Measurements from ENCODE around the gene GIMAP6. TPM values are rescaled to one million over a fixed set of nuclear protein-coding genes. Genes with fewer than 3 reads are reported as not detected.

Gene GIMAP6
- polyA plus RNA-seq, 1 of the 3 experiments (the other 2 are of a cell fraction): 0.05 TPM

GRCh38 chr7:150654692-150655091, 22.5 kb upstream of the GIMAP6 start:
- Histone ChIP-seq H3K79me2 (ENCODE audit: insufficient read depth) (no peaks in the 10 kb centered on the region), H2AFZ (ENCODE audit: low read depth) (no peak overlapping the region), H3F3A (replicated peaks; ENCODE audit: insufficient read depth) (no peaks in the 10 kb centered on the region), H3K27ac (ENCODE audit: low read depth in 2 of 2, low read length in 1 of 2) (no peak overlapping the region), H3K9ac (no peak overlapping the region), H3K4me3 (ENCODE audit: low read depth in 2 of 2, low read length in 1 of 2) (no peak overlapping the region), H3K9me3 (no peaks in the 10 kb centered on the region), H3K36me3 (replicated peaks in 1 of 2; ENCODE audit: control insufficient read depth in 1 of 2, insufficient read depth in 2 of 2, low read length in 1 of 2) (no peaks in the 10 kb centered on the region), H3K9me2 (no peaks in the 10 kb centered on the region), H3K4me2 (no peak overlapping the region), H3K4me1 (ENCODE audit: control insufficient read depth in 1 of 2, insufficient read depth in 2 of 2, low read depth in 1 of 2, low read length in 1 of 2) (no peaks in the 10 kb centered on the region), H4K20me1 (ENCODE audit: insufficient read depth) (no peaks in the 10 kb centered on the region), H3K27me3 (ENCODE audit: insufficient read depth) (peaks cover 28% of the 10 kb centered on the region)
- ChIA-PET POLR2A (no interaction called here), CTCF (interaction anchor here (1.0 kb wide), 1 partner anchor 204 kb away, joined by 3 read pairs; the partner anchor contains the start of gene GIMAP8)
- 6% methylated on average over 2 of the region's 2 CpGs for WGBS (ENCODE audit: low lambda C conversion rate)
- no peak for DNase-seq
- TF ChIP-seq TAF1 (IDR thresholded peaks at IDR 0.05; ENCODE audit: borderline replicate concordance, low read depth, low read length) (no peak), REST (IDR thresholded peaks at IDR 0.05; ENCODE audit: low read depth, low read length) (no peak), MXI1 (IDR thresholded peaks at IDR 0.05; ENCODE audit: low read depth, low read length) (no peak), USF1 (IDR thresholded peaks at IDR 0.05; ENCODE audit: borderline replicate concordance, low read depth) (no peak), FOXM1 (IDR thresholded peaks at IDR 0.05; ENCODE audit: low read depth) (no peak), SIN3A (IDR thresholded peaks at IDR 0.05; ENCODE audit: borderline replicate concordance, low read depth, low read length) (no peak), GATA2 (CRISPR knock-in tag; IDR thresholded peaks at IDR 0.05) (no peak), NRF1 (IDR thresholded peaks at IDR 0.05; ENCODE audit: low read depth, low read length) (no peak), YY1 (IDR thresholded peaks at IDR 0.05; ENCODE audit: low read depth) (no peak)

GRCh38 chr7:150649080-150649385, 16.8 kb upstream of the GIMAP6 start:
- Histone ChIP-seq H3K4me3 (ENCODE audit: low read depth in 2 of 2, low read length in 1 of 2) (no peak overlapping the region), H3K27me3 (ENCODE audit: insufficient read depth) (no peaks in the 10 kb centered on the region), H3K9ac (no peak overlapping the region), H2AFZ (ENCODE audit: low read depth) (no peak overlapping the region), H3K36me3 (replicated peaks in 1 of 2; ENCODE audit: control insufficient read depth in 1 of 2, insufficient read depth in 2 of 2, low read length in 1 of 2) (no peaks in the 10 kb centered on the region), H3K79me2 (ENCODE audit: insufficient read depth) (no peaks in the 10 kb centered on the region), H3K27ac (ENCODE audit: low read depth in 2 of 2, low read length in 1 of 2) (no peak overlapping the region), H3K9me3 (no peaks in the 10 kb centered on the region), H3K4me2 (no peak overlapping the region), H3F3A (replicated peaks; ENCODE audit: insufficient read depth) (no peaks in the 10 kb centered on the region), H3K4me1 (ENCODE audit: control insufficient read depth in 1 of 2, insufficient read depth in 2 of 2, low read depth in 1 of 2, low read length in 1 of 2) (no peaks in the 10 kb centered on the region), H3K9me2 (no peaks in the 10 kb centered on the region), H4K20me1 (ENCODE audit: insufficient read depth) (no peaks in the 10 kb centered on the region)
- ChIA-PET CTCF (no interaction called here), POLR2A (no interaction called here)
- TF ChIP-seq USF2 (IDR thresholded peaks at IDR 0.05; ENCODE audit: borderline replicate concordance, low read depth, low read length): no peak
- TF ChIP-seq EP300 (IDR thresholded peaks at IDR 0.05; ENCODE audit: borderline replicate concordance in 1 of 2, low read depth in 1 of 2, low read length in 1 of 2): no peak
- no peak for TF ChIP-seq USF1 (IDR thresholded peaks at IDR 0.05; ENCODE audit: borderline replicate concordance, low read depth)
- WGBS (ENCODE audit: low lambda C conversion rate): 2% methylated on average over 3 of the region's 3 CpGs
- no peak for DNase-seq
